ENCODE measurements around the gene HDAC4.

DNA sequence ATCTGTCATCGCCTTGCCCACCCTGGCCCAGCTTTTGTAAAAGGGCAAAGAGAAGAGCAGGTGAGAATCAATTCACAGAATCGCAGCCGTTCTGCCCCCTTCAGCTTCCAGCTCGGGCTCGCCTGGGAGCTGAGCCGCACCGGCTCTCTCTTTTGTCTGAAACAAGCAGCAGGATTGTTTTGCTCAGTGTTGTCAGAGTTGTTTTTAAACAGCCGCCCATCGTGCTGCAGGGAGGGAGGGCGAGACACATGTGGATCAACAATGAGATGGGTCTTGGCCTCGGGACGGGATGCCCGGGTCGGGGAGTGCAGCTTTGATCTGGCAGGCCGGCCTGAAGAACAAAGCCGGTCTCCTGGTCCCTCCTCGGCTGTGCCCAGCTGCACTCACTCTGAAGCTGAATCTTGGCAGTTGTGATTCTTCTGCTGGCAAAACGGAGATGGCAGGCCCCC, 39.7 kb upstream of the HDAC4 start:
- TF ChIP-seq, protein P1, sequence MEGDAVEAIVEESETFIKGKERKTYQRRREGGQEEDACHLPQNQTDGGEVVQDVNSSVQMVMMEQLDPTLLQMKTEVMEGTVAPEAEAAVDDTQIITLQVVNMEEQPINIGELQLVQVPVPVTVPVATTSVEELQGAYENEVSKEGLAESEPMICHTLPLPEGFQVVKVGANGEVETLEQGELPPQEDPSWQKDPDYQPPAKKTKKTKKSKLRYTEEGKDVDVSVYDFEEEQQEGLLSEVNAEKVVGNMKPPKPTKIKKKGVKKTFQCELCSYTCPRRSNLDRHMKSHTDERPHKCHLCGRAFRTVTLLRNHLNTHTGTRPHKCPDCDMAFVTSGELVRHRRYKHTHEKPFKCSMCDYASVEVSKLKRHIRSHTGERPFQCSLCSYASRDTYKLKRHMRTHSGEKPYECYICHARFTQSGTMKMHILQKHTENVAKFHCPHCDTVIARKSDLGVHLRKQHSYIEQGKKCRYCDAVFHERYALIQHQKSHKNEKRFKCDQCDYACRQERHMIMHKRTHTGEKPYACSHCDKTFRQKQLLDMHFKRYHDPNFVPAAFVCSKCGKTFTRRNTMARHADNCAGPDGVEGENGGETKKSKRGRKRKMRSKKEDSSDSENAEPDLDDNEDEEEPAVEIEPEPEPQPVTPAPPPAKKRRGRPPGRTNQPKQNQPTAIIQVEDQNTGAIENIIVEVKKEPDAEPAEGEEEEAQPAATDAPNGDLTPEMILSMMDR (IDR thresholded peaks at IDR 0.05; ENCODE audit: insufficient read depth, low read length), result no peak
- TF ChIP-seq POLR2AphosphoS5 (IDR thresholded peaks at IDR 0.05; ENCODE audit: low read depth), result no peak

All from HL-60 (cell line).